ENCODE measurements around the gene PAPPA. TPM values are rescaled to one million over a fixed set of nuclear protein-coding genes. Genes with fewer than 3 reads are reported as not detected.

PAPPA gene
- total RNA-seq, 2 experiments from 2014 or later: not detected

DNA sequence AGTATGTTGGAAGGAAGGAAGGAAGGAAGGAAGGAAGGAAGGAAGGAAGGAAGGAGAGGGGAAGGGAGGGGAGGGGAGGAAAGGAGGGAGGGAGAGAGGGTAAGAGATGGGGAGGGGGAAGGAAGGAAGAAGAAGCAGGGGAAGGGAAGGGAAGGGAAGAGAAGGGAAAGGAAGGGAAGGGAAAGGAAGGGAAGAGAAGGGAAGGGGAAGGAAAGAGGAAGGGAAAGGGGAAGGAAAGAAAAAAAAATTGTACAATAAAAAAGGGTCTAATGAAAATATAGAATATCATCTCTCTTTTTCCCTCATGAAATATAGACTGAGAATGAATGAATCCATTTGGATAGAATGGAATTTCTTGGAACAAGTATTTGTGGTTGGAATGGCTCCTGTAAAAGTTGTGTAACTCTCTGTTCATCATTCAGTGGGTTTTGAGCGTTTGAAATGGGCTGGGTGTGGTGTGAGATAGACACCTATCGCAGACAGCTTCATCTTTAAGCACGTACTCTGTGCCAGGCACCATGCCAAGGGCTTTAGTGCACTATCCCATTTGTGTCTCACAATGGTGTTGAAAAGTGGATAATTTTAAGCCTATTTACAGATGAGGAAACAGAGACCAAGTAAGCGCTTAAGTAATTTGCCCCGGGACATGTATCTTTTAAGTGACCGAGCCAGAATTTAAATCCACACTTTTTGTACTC lies 11.6 kb upstream of the PAPPA start:
- Histone ChIP-seq H2AFZ (ENCODE audit: low read length) (no peak overlapping the region), H3K4me1 (ENCODE audit: insufficient read depth, low read length, poor library complexity, severe bottlenecking) (no peaks in the 10 kb centered on the region), H3K36me3 (ENCODE audit: insufficient read depth, low read length) (no peaks in the 10 kb centered on the region), H3K9me2 (ENCODE audit: insufficient read depth, low read length) (no peaks in the 10 kb centered on the region), H3K4me3 (ENCODE audit: low read depth, low read length, poor library complexity, severe bottlenecking) (no peak overlapping the region), H3K9me3 (ENCODE audit: low read length) (no peaks in the 10 kb centered on the region), H4K20me1 (ENCODE audit: insufficient read depth, low read length) (no peaks in the 10 kb centered on the region), H3K4me2 (ENCODE audit: low read length) (no peak overlapping the region), H3K27ac (ENCODE audit: low read depth, low read length, poor library complexity, severe bottlenecking) (no peak overlapping the region), H3K79me2 (ENCODE audit: insufficient read depth, low read depth, low read length) (no peaks in the 10 kb centered on the region)
- POLR2A ChIA-PET: no interaction called here
- CTCF ChIA-PET (ENCODE audit: unreplicated experiment): interaction anchor here (0.6 kb wide), 1 partner anchor 274 kb away, joined by 3 read pairs; no protein-coding TSS in a partner anchor
- DNase-seq (ENCODE audit: low spot score): no peak
- TF ChIP-seq, protein P1, sequence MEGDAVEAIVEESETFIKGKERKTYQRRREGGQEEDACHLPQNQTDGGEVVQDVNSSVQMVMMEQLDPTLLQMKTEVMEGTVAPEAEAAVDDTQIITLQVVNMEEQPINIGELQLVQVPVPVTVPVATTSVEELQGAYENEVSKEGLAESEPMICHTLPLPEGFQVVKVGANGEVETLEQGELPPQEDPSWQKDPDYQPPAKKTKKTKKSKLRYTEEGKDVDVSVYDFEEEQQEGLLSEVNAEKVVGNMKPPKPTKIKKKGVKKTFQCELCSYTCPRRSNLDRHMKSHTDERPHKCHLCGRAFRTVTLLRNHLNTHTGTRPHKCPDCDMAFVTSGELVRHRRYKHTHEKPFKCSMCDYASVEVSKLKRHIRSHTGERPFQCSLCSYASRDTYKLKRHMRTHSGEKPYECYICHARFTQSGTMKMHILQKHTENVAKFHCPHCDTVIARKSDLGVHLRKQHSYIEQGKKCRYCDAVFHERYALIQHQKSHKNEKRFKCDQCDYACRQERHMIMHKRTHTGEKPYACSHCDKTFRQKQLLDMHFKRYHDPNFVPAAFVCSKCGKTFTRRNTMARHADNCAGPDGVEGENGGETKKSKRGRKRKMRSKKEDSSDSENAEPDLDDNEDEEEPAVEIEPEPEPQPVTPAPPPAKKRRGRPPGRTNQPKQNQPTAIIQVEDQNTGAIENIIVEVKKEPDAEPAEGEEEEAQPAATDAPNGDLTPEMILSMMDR (conservative IDR thresholded peaks at IDR 0.05; ENCODE audit: low read length): no peak
- no peak for TF ChIP-seq EZH2phosphoT487 (IDR thresholded peaks at IDR 0.05; ENCODE audit: borderline replicate concordance, low read depth, low read length)
- intact Hi-C loops (cut with micrococcal nuclease; ENCODE audit: unreplicated experiment): no loop called here
- BruUV-seq (replicated peaks): no TSS peak

GRCh38 chr9:116142706-116143492 lies 10.7 kb upstream of the PAPPA start:
- Histone ChIP-seq H2AFZ (ENCODE audit: low read length) (no peak overlapping the region), H4K20me1 (ENCODE audit: insufficient read depth, low read length) (no peaks in the 10 kb centered on the region), H3K27ac (ENCODE audit: low read depth, low read length, poor library complexity, severe bottlenecking) (no peak overlapping the region), H3K4me3 (ENCODE audit: low read depth, low read length, poor library complexity, severe bottlenecking) (no peak overlapping the region), H3K36me3 (ENCODE audit: insufficient read depth, low read length) (no peaks in the 10 kb centered on the region), H3K4me2 (ENCODE audit: low read length) (no peak overlapping the region), H3K9me3 (ENCODE audit: low read length) (no peaks in the 10 kb centered on the region), H3K9me2 (ENCODE audit: insufficient read depth, low read length) (no peaks in the 10 kb centered on the region), H3K4me1 (ENCODE audit: insufficient read depth, low read length, poor library complexity, severe bottlenecking) (no peaks in the 10 kb centered on the region), H3K79me2 (ENCODE audit: insufficient read depth, low read depth, low read length) (no peaks in the 10 kb centered on the region)
- intact Hi-C loops (cut with micrococcal nuclease; ENCODE audit: unreplicated experiment): no loop called here
- TF ChIP-seq EZH2phosphoT487 (IDR thresholded peaks at IDR 0.05; ENCODE audit: borderline replicate concordance, low read depth, low read length): no peak
- TF ChIP-seq, protein P1 (conservative IDR thresholded peaks at IDR 0.05; ENCODE audit: low read length): no peak
- ChIA-PET CTCF (ENCODE audit: unreplicated experiment) (no interaction called here), POLR2A (no interaction called here)
- BruUV-seq (replicated peaks): no TSS peak
- no peak for DNase-seq (ENCODE audit: low spot score)

DNA sequence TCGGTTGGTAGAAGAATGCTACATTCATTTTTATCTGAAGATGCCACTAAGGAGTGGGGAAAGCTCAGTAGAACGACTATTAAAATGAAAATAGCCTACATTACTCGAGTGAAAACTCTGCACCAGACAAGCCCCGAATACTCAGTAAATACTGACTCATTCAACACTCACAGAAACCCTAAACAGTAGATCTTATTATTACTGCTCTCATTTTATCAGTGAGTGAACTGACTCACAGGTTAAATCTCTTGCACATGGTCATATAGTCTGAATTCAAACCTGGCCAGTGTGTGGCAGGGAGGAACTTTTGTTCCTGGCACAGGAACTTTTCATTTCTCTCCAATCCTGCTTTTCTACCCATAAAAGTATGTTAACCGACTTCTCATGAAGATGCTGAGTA lies 9.6 kb upstream of the PAPPA start:
- Histone ChIP-seq H3K9me2 (ENCODE audit: insufficient read depth, low read length) (no peaks in the 10 kb centered on the region), H2AFZ (ENCODE audit: low read length) (no peak overlapping the region), H3K27ac (ENCODE audit: low read depth, low read length, poor library complexity, severe bottlenecking) (no peak overlapping the region), H3K79me2 (ENCODE audit: insufficient read depth, low read depth, low read length) (no peaks in the 10 kb centered on the region), H3K4me3 (ENCODE audit: low read depth, low read length, poor library complexity, severe bottlenecking) (no peak overlapping the region), H3K4me2 (ENCODE audit: low read length) (no peak overlapping the region), H3K4me1 (ENCODE audit: insufficient read depth, low read length, poor library complexity, severe bottlenecking) (no peaks in the 10 kb centered on the region), H4K20me1 (ENCODE audit: insufficient read depth, low read length) (no peaks in the 10 kb centered on the region), H3K36me3 (ENCODE audit: insufficient read depth, low read length) (no peaks in the 10 kb centered on the region), H3K9me3 (ENCODE audit: low read length) (no peaks in the 10 kb centered on the region)
- CTCF ChIA-PET (ENCODE audit: unreplicated experiment): no interaction called here
- DNase-seq (ENCODE audit: low spot score): no peak
- TF ChIP-seq, protein P1 (conservative IDR thresholded peaks at IDR 0.05; ENCODE audit: low read length): no peak
- no peak for TF ChIP-seq EZH2phosphoT487 (IDR thresholded peaks at IDR 0.05; ENCODE audit: borderline replicate concordance, low read depth, low read length)
- intact Hi-C loops (cut with micrococcal nuclease; ENCODE audit: unreplicated experiment): no loop called here
- no TSS peak for BruUV-seq (replicated peaks)
- POLR2A ChIA-PET: no interaction called here
